Endodermal cell (in vitro differentiated cells): ENCODE data around the gene KIAA0930. TPM values are rescaled to one million over a fixed set of nuclear protein-coding genes. Genes with fewer than 3 reads are reported as not detected.
A peak's percentile ranks its signal among the peaks of the same experiment; 100 is the strongest.

Source experiments
- DNase-seq: peaks from one replicate; pipeline ENCODE4 v3.0.0-alpha.2; 2017
- H3K27ac ChIP-seq: 2 replicates; pipeline ENCODE4 v1.5.1; 2013; ENCODE audit warnings: mild to moderate bottlenecking, low read depth, low read length, moderate library complexity
- H3K27me3 ChIP-seq: 2 replicates; pipeline ENCODE4 v1.6.1; 2013; ENCODE audit warnings: mild to moderate bottlenecking, low read length, moderate library complexity; ENCODE audit not compliant: insufficient read depth, control insufficient read depth, poor library complexity, severe bottlenecking
- H3K36me3 ChIP-seq: 2 replicates; pipeline ENCODE4 v1.7.0; 2013; ENCODE audit warnings: mild to moderate bottlenecking, low read length, moderate library complexity; ENCODE audit not compliant: control insufficient read depth, insufficient read depth
- H3K4me1 ChIP-seq: one replicate; pipeline ENCODE4 v1.7.0; 2013; ENCODE audit warnings: low read length; ENCODE audit not compliant: control insufficient read depth, insufficient read depth
- H3K4me3 ChIP-seq: 2 replicates; pipeline ENCODE4 v1.5.1; 2013; ENCODE audit warnings: mild to moderate bottlenecking, low read length, moderate library complexity
- H3K9ac ChIP-seq: 2 replicates; pipeline ENCODE4 v1.6.1; 2013; ENCODE audit warnings: mild to moderate bottlenecking, low read length, moderate library complexity; ENCODE audit not compliant: poor library complexity, severe bottlenecking; ENCODE audit errors: extremely low read depth
- H3K9me3 ChIP-seq: 2 replicates; pipeline ENCODE4 v1.6.1; 2013; ENCODE audit warnings: mild to moderate bottlenecking, low read length, moderate library complexity; ENCODE audit not compliant: control insufficient read depth
- H3K27ac Mint-ChIP-seq: 2 replicates; pipeline ENCODE4 v1.8.0; 2020; ENCODE audit warnings: mixed read lengths
- H3K27me3 Mint-ChIP-seq: 2 replicates; pipeline ENCODE4 v1.8.0; 2021; ENCODE audit warnings: mild to moderate bottlenecking, mixed read lengths; ENCODE audit not compliant: insufficient read depth
- H3K36me3 Mint-ChIP-seq: 2 replicates; pipeline ENCODE4 v1.8.0; 2020; ENCODE audit warnings: low read depth, mixed read lengths
- H3K4me1 Mint-ChIP-seq: 2 replicates; pipeline ENCODE4 v1.8.0; 2020; ENCODE audit warnings: mixed read lengths
- H3K4me3 Mint-ChIP-seq: 2 replicates; pipeline ENCODE4 v1.8.0; 2020; ENCODE audit warnings: mild to moderate bottlenecking, moderate library complexity, mixed read lengths
- H3K9me3 Mint-ChIP-seq: 2 replicates; pipeline ENCODE4 v1.8.0; 2020; ENCODE audit warnings: mild to moderate bottlenecking, mixed read lengths
- whole genome bisulfite sequencing, 2 experiments: methylation state at CpG; one replicate each; pipeline versions ENCODE4 v1.1.5 to v1.1.7; 2013; ENCODE audit warnings: missing lambda C conversion rate in 2 of 2, mixed read lengths in 1 of 2; ENCODE audit not compliant: insufficient coverage in 1 of 2, insufficient read length in 1 of 2; 5-methylcytosine and 5-hydroxymethylcytosine counted together
- total RNA-seq, 2 donors: library from RNA; stranded (reverse); fragmentation: NEBNext Ultra II Directional in 1 of 2; extraction: Animal tissue kit (Norgen Biotek cat#: 25700) in 1 of 2; gene quantifications; 2 replicates in 1 of 2; 3 replicates in 1 of 2; pipeline ENCODE4 v1.2.1, GENCODE V29; 2021
- TF ChIP-seq, protein P1 (sequence below): fragments of 200-600 bp; sonication (generic); conservative IDR thresholded peaks from 2 replicates; pipeline ENCODE4 v1.5.0; 2021; ENCODE audit warnings: antibody characterized with exemption, mild to moderate bottlenecking

KIAA0930 gene
- total RNA-seq, 2 donors from 2014 or later, result 36.2 to 47.8 TPM

DNA sequence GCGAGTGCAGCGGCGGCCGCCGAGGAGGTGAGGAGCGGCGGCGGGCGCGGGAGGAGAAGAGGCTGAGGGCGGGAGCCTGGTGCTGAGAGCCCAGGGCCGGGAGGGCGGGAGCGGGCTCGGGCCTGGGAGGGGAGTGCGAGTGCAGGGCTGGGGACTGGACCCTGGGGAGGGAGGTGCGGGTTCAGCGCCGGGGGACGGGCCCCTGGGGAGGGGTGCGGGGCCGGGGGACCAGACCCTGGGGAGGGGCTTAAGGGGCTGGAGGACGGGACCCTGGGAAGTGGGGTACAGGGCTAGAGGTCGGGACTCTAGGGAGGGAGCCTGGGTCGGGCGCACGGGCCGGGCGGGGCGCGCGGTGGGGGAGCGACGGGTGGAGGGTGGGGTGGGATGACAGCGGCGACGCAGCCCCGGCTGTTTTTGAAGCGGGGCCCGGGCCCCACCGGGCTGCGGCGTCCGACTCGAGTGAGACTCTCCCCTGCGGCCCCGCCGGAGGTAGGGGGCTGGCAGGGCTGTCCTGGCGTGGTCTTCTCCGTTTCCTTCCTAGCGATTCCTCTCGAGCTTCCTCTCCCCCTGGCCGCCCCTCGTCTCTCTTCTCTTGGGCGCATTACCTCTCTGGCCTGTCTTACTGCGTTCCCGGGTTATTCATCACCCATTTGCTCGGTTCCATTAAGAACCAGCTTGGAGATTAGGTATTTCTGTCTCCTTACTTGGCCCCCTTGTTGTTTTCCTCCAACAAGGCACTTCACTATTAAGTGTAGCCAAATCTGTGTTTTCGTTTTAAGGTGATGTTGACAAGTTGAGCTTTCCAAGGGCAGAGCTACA, 76.2 kb downstream of the KIAA0930 start:
- Mint-ChIP-seq H3K27ac (peak overlapping the region; percentile 63), H3K4me1 (peaks cover 40% of the 10 kb centered on the region), H3K9me3 (no peaks in the 10 kb centered on the region), H3K4me3 (peak overlapping the region; percentile 88), H3K36me3 (peaks cover 24% of the 10 kb centered on the region), H3K27me3 (no peaks in the 10 kb centered on the region)
- WGBS, 2 experiments, result 0% methylated on average over 21 to 57 of the region's 59 CpGs
- peak overlapping the region; percentile 97 for H3K4me3 ChIP-seq
- H3K27ac ChIP-seq, result peak overlapping the region; percentile 50
- DNase-seq, result peak; percentile 79
- H3K36me3 ChIP-seq, result peaks cover 44% of the 10 kb centered on the region
- TF ChIP-seq, protein P1, sequence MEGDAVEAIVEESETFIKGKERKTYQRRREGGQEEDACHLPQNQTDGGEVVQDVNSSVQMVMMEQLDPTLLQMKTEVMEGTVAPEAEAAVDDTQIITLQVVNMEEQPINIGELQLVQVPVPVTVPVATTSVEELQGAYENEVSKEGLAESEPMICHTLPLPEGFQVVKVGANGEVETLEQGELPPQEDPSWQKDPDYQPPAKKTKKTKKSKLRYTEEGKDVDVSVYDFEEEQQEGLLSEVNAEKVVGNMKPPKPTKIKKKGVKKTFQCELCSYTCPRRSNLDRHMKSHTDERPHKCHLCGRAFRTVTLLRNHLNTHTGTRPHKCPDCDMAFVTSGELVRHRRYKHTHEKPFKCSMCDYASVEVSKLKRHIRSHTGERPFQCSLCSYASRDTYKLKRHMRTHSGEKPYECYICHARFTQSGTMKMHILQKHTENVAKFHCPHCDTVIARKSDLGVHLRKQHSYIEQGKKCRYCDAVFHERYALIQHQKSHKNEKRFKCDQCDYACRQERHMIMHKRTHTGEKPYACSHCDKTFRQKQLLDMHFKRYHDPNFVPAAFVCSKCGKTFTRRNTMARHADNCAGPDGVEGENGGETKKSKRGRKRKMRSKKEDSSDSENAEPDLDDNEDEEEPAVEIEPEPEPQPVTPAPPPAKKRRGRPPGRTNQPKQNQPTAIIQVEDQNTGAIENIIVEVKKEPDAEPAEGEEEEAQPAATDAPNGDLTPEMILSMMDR, result no peak
- no peaks in the 10 kb centered on the region for H3K27me3 ChIP-seq
- H3K9me3 ChIP-seq, result no peaks in the 10 kb centered on the region
- peak overlapping the region; percentile 90 for H3K9ac ChIP-seq
- H3K4me1 ChIP-seq, result peaks cover 10% of the 10 kb centered on the region

DNA sequence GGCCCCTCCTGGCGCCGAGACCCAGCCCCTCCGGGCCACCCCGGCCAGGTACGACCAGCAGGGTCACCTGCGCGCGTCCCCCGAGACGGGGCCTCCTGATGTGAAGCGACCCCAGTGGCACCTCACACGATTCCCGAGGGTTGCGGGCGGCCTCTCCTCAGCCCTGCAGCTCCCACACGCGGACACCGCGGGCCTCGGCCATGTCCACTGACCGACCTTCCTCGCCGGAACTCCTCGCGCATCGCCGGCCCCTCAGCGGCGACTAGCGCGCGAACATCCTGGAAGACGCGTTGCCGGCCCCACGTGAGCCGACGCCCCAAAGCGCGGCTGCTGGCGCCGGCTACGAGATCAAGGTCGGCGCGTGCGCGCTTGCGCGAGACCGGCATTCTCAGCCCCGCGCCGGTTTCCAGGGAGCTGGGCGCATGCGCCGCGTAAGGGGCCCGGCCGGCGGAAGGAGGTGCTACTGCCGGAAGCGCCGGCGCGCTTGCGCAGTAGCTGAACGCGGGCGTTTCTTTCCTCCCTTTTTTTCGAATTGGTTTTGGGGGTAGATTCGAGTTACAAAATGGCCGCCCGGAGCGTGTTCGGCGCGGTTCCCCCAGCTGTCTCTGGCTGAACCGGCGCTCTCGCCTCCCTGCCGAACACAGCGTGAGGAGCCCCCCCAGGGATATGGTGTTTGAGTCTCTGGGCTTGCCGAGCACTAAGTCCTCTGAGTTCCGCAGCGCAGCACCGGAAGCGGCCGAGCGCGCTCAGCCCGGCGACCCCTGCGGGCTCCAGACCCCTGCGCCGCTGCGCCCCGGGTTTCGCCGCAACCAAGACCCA, 77.0 kb downstream of the KIAA0930 start, which contains the start of gene NUP50:
Gene NUP50, plus strand, starts transcription at position 475 of the 819 bp plus-strand sequence. CDS start 4,253 bp downstream, outside the sequence.
- Histone ChIP-seq H3K9ac (peak within 1 kb of the TSS; percentile 90), H3K4me3 (peak within 1 kb of the TSS; percentile 97), H3K4me1 (peaks cover 14% of the 10 kb centered on the region), H3K9me3 (no peaks in the 10 kb centered on the region), H3K27ac (peak within 1 kb of the TSS; percentile 58), H3K36me3 (peaks cover 36% of the 10 kb centered on the region), H3K27me3 (no peaks in the 10 kb centered on the region)
- peak; percentile 97 for DNase-seq
- Mint-ChIP-seq H3K36me3 (peaks cover 20% of the 10 kb centered on the region), H3K9me3 (no peaks in the 10 kb centered on the region), H3K27me3 (no peaks in the 10 kb centered on the region), H3K27ac (peak within 1 kb of the TSS; percentile 88), H3K4me1 (peaks cover 46% of the 10 kb centered on the region), H3K4me3 (peak within 1 kb of the TSS; percentile 88)
- TF ChIP-seq, protein P1, result peak; percentile 19
- WGBS, 2 experiments, result 0% methylated on average over 16 to 100 of the region's 100 CpGs

GRCh38 chr22:45163099-45163450, 77.6 kb downstream of the KIAA0930 start:
- TF ChIP-seq, protein P1, result no peak
- peak overlapping the region; percentile 90 for H3K9ac ChIP-seq
- H3K27ac Mint-ChIP-seq, result peak overlapping the region; percentile 88
- H3K4me1 ChIP-seq, result peaks cover 14% of the 10 kb centered on the region
- DNase-seq, result no peak
- H3K27me3 ChIP-seq, result no peaks in the 10 kb centered on the region
- H3K27me3 Mint-ChIP-seq, result no peaks in the 10 kb centered on the region
- H3K4me3 ChIP-seq, result peak overlapping the region; percentile 97
- H3K4me3 Mint-ChIP-seq, result peak overlapping the region; percentile 88
- WGBS, 2 experiments, result 0 to 3% methylated on average over 7 to 13 of the region's 13 CpGs
- H3K4me1 Mint-ChIP-seq, result peaks cover 50% of the 10 kb centered on the region
- H3K9me3 Mint-ChIP-seq, result no peaks in the 10 kb centered on the region
- no peaks in the 10 kb centered on the region for H3K9me3 ChIP-seq
- H3K36me3 Mint-ChIP-seq, result peaks cover 14% of the 10 kb centered on the region
- H3K36me3 ChIP-seq, result peaks cover 36% of the 10 kb centered on the region
- peak overlapping the region; percentile 58 for H3K27ac ChIP-seq
